Loucy (cell line): ENCODE measurements around the gene ZCCHC14.

Experiments
- CTCF ChIP-seq: fragments of 200-600 bp; sonication (generic); conservative IDR thresholded peaks from 2 replicates; pipeline ENCODE4 v1.5.1; 2014; ENCODE audit warnings: mild to moderate bottlenecking, antibody characterized with exemption, low read length
- EZH2phosphoT487 ChIP-seq: fragments of 200-600 bp; IDR thresholded peaks from 2 replicates; pipeline ENCODE4 v1.6.1; 2018; ENCODE audit warnings: antibody characterized with exemption, mild to moderate bottlenecking, moderate library complexity, borderline replicate concordance

- TF ChIP-seq CTCF: no peak
- no peak for TF ChIP-seq EZH2phosphoT487
Measured at GRCh38 chr16:87535855-87536794, 43.3 kb upstream of the ZCCHC14 start.
